NCI-H748 (cell line): ENCODE data around the gene POU3F2.

ENCODE experiments used
- DNase-seq: peaks from one replicate; lab custom pipeline; 2025; ENCODE audit not compliant: unreplicated experiment; lab: John Stamatoyannopoulos, UW

The POU3F2 gene

GRCh38 chr6:98843271-98844243 lies 9.2 kb downstream of the POU3F2 start:
- peak; percentile 96 for DNase-seq

GRCh38 chr6:98844244-98845210 lies 10.2 kb downstream of the POU3F2 start:
- peak; percentile 88 for DNase-seq

- peak; percentile 94 for DNase-seq
These were observed 11.0 kb downstream of the POU3F2 start for GRCh38 chr6:98845211-98846020.

GRCh38 chr6:98846021-98846380 lies 11.6 kb downstream of the POU3F2 start:
- no peak for DNase-seq

- DNase-seq, result no peak
These were observed 13.0 kb downstream of the POU3F2 start for GRCh38 chr6:98847416-98847778.

- DNase-seq, result no peak
These were observed 13.6 kb downstream of the POU3F2 start for GRCh38 chr6:98847779-98848538.

- no peak for DNase-seq
These were observed 14.3 kb downstream of the POU3F2 start for GRCh38 chr6:98848539-98849242.

GRCh38 chr6:98864497-98864896 lies 30.1 kb downstream of the POU3F2 start:
- DNase-seq, result no peak

GRCh38 chr6:98871057-98871456 lies 36.7 kb downstream of the POU3F2 start:
- no peak for DNase-seq

- no peak for DNase-seq
These were observed 37.4 kb downstream of the POU3F2 start for GRCh38 chr6:98871821-98872220.

- DNase-seq, result no peak
These were observed 41.0 kb downstream of the POU3F2 start for GRCh38 chr6:98875375-98875774.

- DNase-seq, result no peak
These were observed 42.9 kb downstream of the POU3F2 start for GRCh38 chr6:98877250-98877649.

- DNase-seq, result peak; percentile 74
These were observed 46.1 kb downstream of the POU3F2 start for GRCh38 chr6:98880486-98880885.

GRCh38 chr6:98885330-98885729 lies 51.0 kb downstream of the POU3F2 start:
- DNase-seq, result no peak

- DNase-seq, result no peak
These were observed 53.3 kb downstream of the POU3F2 start for GRCh38 chr6:98887650-98888049.
